Measurements from ENCODE around the gene FCRL1.

FCRL1 gene

GRCh38 chr1:157819896-157820295 lies at the start of gene FCRL1:
Gene FCRL1 (minus strand): TSS chr1:157820120. CDS start chr1:157820037, 83 bp downstream.
- DNase-seq (ENCODE audit: insufficient read length, low spot score): no peak
- no peak for FAIRE-seq

- FAIRE-seq: no peak
- no peak for DNase-seq (ENCODE audit: insufficient read length, low spot score)
Observed at GRCh38 chr1:157868654-157869053, 48.7 kb upstream of the FCRL1 start.

- no peak for DNase-seq (ENCODE audit: insufficient read length, low spot score)
- no peak for FAIRE-seq
Observed at GRCh38 chr1:157862114-157863070, 42.5 kb upstream of the FCRL1 start.

GRCh38 chr1:157856538-157856937 lies 36.6 kb upstream of the FCRL1 start:
- FAIRE-seq: no peak

GRCh38 chr1:157852476-157852875 lies 32.6 kb upstream of the FCRL1 start:
- DNase-seq (ENCODE audit: insufficient read length, low spot score) (no peak), FAIRE-seq (no peak)

More at GRCh38 chr1:157856538-157856937, 36.6 kb upstream of the FCRL1 start:
- no peak for DNase-seq (ENCODE audit: insufficient read length, low spot score)

GRCh38 chr1:157849229-157849875 lies 29.4 kb upstream of the FCRL1 start:
- DNase-seq (ENCODE audit: insufficient read length, low spot score) (no peak), FAIRE-seq (no peak)

- no peak for FAIRE-seq
Observed at GRCh38 chr1:157844089-157844830, 24.3 kb upstream of the FCRL1 start.

GRCh38 chr1:157842939-157843338 lies 23.0 kb upstream of the FCRL1 start:
- DNase-seq (ENCODE audit: insufficient read length, low spot score) (no peak), FAIRE-seq (no peak)

More at GRCh38 chr1:157844089-157844830, 24.3 kb upstream of the FCRL1 start:
- no peak for DNase-seq (ENCODE audit: insufficient read length, low spot score)

- no peak for FAIRE-seq
- no peak for DNase-seq (ENCODE audit: insufficient read length, low spot score)
Observed at GRCh38 chr1:157841708-157842107, 21.8 kb upstream of the FCRL1 start, which contains the start of gene CD5L. Gene CD5L (minus strand): TSS chr1:157841808. CDS start chr1:157841701, 107 bp downstream.

GRCh38 chr1:157838966-157839365 lies 19.0 kb upstream of the FCRL1 start:
- no peak for DNase-seq (ENCODE audit: insufficient read length, low spot score)
- no peak for FAIRE-seq

GRCh38 chr1:157834430-157834829 lies 14.5 kb upstream of the FCRL1 start:
- FAIRE-seq: no peak

GRCh38 chr1:157833145-157833544 lies 13.2 kb upstream of the FCRL1 start:
- no peak for FAIRE-seq
- DNase-seq (ENCODE audit: insufficient read length, low spot score): no peak

More at GRCh38 chr1:157834430-157834829, 14.5 kb upstream of the FCRL1 start:
- no peak for DNase-seq (ENCODE audit: insufficient read length, low spot score)

- no peak for FAIRE-seq
Observed at GRCh38 chr1:157831968-157832626, 12.2 kb upstream of the FCRL1 start.

GRCh38 chr1:157830887-157831286 lies 11.0 kb upstream of the FCRL1 start:
- DNase-seq (ENCODE audit: insufficient read length, low spot score) (no peak), FAIRE-seq (no peak)

More at GRCh38 chr1:157831968-157832626, 12.2 kb upstream of the FCRL1 start:
- no peak for DNase-seq (ENCODE audit: insufficient read length, low spot score)

GRCh38 chr1:157829711-157830110 lies 9.8 kb upstream of the FCRL1 start:
- FAIRE-seq (no peak), DNase-seq (ENCODE audit: insufficient read length, low spot score) (no peak)

GRCh38 chr1:157829210-157829609 lies 9.3 kb upstream of the FCRL1 start:
- FAIRE-seq (no peak), DNase-seq (ENCODE audit: insufficient read length, low spot score) (no peak)

GRCh38 chr1:157820299-157820698 lies 379 bp upstream of the FCRL1 start:
- DNase-seq (ENCODE audit: insufficient read length, low spot score) (no peak), FAIRE-seq (no peak)

GRCh38 chr1:157819215-157819614 lies 705 bp downstream of the FCRL1 start:
- FAIRE-seq (no peak), DNase-seq (ENCODE audit: insufficient read length, low spot score) (no peak)

- no peak for FAIRE-seq
Observed at GRCh38 chr1:157813269-157813668, 6.7 kb downstream of the FCRL1 start.

GRCh38 chr1:157806431-157807149 lies 13.3 kb downstream of the FCRL1 start:
- FAIRE-seq (no peak), DNase-seq (ENCODE audit: insufficient read length, low spot score) (no peak)

More at GRCh38 chr1:157813269-157813668, 6.7 kb downstream of the FCRL1 start:
- no peak for DNase-seq (ENCODE audit: insufficient read length, low spot score)
